NCI-H2227 treated with DMSO at 0.1 percent for 48 hours (cell line): ENCODE data around the gene ARSG.
"Not testable (repeated sequence)": the region's sequence is repeated elsewhere in the genome, so short reads cannot be mapped to it uniquely, and the experiment has no call there.

Experiments
- DNase-seq: peaks from one replicate; lab custom pipeline; 2025; lab: John Stamatoyannopoulos, UW

The ARSG gene

DNA sequence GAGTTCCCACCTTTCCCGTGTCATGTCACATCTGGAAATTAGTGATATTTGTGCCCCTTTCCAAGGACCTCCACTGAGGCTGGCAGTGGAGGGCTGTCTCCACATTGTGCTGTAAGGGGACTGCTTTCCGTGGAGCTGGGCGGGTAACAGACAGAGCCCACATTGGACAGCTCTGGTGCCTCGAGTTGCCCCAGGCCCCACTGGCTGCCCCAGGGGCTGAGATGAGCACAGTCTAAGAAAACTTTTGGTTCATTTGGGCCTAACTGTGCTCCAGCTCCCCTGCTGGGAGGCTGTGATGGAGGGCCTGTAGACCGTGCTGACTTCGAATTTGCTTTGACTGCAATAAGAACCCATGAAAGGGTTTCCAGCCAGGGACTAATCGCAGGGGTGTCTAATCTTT is 38.0 kb downstream of the ARSG start:
- no peak for DNase-seq

DNA sequence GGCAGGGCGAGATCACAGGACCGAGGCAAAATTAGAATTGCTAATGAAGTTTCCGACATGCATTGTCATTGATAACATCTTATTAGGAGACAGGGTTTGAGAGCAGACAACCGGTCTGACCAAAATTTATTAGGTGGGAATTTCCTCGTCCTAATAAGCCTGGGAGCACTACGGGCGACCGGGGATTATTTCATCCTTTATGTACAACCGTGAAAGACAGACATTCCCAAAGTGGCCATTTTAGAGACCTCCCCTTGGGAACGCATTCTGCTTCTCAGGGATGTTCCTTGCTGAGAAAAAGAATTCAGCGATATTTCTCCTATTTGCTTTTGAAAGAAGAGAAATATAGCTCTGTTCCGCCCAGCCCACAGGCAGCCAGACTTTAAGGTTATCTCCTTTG is 40.6 kb downstream of the ARSG start:
- DNase-seq, result not testable (repeated sequence)

DNA sequence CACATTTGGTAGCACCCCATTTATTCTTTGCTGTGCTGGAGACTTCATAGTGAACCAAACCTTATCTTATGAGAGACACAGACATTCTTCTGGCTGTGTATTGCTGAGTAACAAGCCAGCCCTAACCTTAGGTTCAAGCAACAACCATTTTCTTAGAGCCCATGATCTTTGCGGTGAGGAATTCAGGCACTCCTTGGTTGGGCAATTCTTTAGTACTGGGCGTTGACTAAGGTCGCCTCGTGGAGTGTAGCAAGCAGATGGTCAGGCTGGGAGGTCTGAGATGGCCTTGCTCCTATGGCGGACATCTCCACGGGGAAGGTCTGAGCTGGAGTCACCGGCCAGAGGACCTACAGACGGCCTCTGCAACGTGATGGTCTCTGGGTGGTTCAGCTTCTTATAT is 43.1 kb downstream of the ARSG start:
- DNase-seq, result no peak

DNA sequence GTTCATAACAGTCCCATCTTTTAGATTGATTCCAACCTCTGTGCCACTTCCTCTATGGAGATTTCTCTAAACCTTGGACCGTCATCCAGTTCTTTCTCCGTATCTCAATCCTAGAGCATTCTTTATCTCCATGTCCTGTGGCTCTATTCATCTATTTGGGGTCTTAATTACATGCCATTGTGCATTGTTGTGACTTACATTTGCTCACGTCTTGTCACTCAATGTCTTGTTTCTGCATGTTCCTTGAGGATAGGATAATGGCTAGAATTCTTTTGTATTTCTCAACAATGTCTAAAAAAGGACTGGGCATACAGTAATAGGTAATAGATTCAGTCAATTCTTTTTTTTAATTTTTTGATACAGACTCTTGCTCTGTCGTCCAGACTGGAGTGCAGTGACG is 50.2 kb downstream of the ARSG start:
- DNase-seq, result no peak

DNA sequence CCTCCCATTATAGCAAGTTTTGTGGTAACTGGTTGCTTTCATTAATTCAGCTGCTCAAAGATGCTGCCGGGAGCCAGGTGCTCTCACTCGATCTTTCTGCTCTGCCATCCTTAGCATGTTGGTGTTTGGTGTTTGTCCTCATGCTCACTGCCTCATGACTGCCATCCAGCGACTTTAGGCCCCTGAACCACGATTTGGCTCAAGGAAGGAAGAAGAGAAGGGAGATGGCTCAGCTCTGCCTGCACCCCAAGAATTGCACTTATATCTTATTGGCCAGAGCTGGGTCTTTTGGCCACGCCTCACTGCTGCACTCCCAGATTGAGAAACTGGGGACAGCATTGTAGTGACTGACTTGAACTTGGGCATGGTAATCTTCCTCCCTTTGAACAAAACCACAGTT is 52.7 kb downstream of the ARSG start:
- no peak for DNase-seq

DNA sequence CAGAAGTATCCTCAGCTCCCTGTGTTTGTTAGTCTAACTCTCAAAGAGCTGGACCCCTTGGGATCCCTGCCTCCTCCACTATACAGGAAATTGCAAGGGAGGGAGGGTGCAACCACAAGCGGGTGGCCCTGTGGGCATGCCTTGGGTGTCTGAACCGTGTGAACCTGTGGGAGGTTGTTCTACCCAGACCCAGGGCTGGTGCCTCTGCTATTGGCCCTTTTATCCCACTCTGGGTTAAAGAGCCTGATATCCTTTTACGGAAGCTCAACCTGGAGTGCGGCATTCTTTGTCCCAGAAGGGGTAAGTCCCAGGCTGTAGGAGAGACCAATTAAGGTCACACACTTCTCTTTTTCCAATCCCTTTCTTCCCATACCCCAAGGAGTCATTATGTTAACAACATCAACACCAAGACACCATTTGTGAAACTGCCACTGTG is 53.4 kb downstream of the ARSG start:
- DNase-seq, result no peak

DNA sequence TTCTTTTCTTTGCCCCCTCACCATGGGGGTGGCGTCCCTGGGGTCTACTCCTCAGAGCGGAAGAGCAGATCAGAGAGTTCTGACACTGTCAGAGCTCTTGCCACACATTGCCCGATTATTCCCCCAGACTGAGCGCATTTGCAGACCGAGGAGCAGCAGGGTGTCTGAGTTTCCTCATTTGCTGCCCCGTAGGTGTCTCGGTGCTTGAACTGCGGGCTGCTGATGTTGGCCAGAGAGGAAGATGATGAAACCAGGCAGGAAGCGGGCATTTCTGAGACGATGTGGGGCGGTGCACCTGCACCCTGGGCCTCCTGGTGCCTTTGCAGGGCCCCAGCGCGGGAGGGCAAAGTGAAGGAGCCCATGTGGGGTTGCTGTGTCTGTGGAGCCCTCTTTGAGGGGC is 55.2 kb downstream of the ARSG start:
- DNase-seq, result no peak

DNA sequence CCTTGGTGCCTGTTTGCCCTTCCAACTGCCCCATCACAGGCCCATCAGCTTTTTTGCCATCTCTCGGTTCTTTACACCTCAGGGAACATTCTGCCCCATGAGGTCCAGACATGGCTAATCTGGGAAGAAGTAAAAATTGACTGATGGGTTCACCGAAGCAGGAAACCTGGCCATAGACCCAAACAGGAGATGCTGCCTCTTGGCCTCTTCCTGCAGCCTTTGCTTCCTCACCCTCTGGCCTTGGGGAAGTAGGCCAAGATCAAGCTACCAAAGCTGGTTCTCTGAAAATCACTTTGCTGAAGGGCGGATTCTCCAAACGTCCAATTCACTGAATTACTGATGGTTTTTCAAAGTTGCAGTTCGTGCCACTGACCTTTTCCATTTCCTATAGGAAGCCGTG is 56.1 kb downstream of the ARSG start:
- no peak for DNase-seq

DNA sequence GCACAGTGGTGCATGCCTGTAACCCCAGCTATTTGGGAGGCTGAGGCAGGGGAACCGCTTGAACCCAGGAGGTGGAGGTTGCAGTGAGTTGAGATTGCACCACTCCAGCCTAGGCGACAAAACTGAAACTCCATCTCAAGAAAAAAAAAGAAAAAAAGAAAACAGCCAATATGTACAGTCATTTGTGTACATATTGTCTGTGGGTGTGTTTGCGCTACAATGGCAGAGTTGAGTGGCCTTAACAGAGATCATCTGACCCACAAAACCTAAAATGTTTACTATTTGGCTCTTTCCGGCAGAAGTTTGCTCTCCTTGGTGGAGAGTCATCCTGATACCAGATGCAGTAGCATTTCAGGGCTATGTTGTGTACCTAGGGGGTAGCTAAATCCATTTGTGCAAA is 57.9 kb downstream of the ARSG start:
- DNase-seq, result no peak

DNA sequence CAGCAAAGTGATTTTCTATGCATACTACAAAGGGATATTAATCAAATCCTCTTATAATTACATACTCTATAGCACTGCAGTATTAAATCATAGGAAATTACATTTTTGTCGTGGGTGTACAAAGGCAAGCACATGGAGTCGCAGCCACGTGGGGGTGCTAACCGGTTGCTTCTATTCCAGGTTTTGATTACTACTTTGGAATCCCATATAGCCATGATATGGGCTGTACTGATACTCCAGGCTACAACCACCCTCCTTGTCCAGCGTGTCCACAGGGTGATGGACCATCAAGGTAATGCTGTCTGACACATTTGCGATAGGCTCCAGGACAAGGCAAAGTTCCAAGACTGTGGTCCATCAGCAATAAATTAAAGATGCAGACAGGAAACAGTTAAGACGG is 60.1 kb downstream of the ARSG start:
- DNase-seq, result no peak

DNA sequence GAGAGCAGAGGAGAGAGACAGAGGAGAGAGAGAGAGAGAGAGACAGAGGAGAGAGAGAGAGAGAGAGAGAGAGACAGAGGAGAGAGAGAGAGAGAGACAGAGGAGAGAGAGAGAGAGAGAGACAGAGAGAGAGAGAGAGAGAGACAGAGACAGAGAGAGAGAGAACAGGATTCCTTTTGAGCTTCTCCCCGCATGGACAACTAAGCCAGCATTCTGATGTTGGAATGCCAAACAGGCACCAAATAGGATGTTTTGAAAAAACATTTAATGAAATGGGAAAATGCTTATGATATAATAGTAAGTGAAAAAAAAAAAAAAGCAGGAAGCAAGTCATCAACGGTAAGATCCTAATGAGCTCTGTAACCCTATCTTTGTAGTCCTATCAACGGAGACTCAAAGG is 60.7 kb downstream of the ARSG start:
- no peak for DNase-seq

DNA sequence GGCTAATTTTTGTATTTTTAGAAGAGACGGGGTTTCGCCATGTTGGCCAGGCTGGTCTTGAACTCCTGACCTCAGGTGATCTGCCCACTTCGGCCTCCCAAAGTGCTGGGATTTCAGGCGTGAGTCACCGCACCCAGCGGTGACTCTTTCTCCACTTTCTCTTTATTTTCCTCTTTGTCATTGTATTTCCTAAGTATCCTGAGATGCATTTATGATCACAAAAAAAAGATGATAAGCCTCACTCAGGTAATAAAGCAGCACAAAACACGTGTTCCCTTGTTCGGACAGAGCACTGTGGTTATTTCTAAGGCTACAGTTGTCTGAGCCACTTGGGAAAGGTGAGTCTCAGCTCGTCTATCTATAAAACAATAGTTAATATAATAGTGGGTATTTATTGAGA is 61.4 kb downstream of the ARSG start:
- DNase-seq, result not testable (repeated sequence)

DNA sequence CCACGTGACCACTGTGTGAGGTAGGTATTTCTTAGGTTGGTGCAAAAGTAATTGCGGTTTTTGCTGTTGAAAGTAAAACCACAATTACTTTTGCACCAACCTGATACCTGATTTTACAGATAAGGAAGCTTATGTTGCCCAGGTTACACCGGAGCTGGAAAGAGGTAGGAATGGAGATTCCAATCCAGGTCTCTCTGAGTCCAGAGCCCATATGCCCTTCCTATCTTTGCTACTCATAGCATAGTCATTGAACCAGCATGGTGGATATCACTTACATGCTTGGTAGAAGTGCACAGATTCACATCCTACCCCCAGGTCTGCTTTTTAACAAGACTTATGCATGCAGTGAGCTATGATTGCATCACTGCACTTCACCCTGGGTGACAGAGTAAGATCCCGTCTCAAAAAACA is 61.8 kb downstream of the ARSG start:
- no peak for DNase-seq

DNA sequence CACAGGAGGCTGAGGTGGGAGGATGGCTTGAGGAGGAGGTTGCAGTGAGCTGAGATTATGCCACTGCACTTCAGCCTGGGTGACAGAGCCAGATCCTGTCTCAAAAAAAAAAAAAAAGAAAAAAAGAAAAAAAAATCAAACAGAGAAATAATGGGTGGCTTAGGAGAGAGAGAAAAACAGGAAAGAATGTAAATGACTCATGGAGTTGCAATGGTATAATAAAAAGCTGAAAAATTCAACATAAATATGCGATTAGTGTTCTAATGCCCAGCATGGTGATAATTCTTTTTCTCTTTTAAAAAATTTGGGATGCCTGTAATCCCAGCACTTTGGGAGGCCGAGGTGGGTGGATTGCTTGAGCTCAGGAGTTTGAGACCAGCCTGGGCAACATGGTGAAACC is 63.0 kb downstream of the ARSG start:
- not testable (repeated sequence) for DNase-seq

DNA sequence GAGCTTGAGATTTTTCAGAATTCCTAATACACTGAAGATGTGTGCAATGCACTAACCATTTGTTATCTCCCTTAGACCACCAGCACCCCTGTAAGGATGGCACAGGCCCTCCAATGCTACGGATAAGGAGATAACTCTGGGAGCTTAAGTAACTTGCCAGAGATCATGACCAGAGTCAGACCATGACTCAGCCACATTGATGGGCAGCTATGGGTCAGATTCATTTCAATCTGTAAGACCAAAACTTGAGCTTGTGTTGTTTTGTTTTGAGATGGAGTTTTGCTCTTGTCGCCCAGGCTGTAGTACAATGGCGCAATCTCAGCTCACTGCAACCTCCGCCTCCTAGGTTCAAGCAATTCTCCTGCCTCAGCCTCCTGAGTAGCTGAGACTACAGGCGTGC is 63.8 kb downstream of the ARSG start:
- not testable (repeated sequence) for DNase-seq

DNA sequence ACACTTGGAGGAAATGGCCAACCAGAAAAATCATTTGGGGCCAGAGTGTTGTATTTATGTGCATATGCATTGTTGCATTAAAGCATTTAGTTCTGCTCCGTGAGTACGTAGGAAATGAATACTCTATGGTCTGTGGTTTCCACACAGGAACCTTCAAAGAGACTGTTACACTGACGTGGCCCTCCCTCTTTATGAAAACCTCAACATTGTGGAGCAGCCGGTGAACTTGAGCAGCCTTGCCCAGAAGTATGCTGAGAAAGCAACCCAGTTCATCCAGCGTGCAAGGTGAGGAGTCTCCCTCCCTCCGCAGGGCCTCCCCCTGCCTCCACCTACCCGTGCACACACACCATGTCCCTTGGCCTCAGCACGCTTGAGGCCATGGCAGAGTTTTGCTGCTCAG is 65.2 kb downstream of the ARSG start:
- no peak for DNase-seq

DNA sequence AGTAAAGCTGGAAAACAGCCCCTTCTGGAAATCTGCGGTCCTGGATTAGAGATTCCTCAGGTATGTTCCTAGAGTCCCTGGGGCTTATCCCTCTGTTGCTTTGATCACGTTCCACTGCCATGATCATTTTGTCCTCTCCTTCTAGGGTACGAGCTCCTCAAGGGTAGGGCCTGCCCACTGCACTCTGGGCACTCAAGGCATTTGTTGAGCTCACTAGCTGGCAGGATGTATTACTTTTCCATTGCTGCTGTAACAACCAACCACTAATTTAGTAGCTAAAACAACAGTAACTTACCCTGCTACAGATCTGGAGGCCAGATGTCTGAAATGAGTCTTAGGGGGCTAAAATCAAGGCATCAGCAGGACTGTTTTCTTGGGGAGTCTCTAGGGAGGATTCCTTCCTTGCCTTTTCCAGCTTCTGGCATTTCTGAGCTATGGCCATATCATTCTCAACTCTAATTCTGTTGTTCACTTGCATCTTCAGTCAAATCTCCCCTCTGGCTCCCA is 65.7 kb downstream of the ARSG start:
- no peak for DNase-seq

DNA sequence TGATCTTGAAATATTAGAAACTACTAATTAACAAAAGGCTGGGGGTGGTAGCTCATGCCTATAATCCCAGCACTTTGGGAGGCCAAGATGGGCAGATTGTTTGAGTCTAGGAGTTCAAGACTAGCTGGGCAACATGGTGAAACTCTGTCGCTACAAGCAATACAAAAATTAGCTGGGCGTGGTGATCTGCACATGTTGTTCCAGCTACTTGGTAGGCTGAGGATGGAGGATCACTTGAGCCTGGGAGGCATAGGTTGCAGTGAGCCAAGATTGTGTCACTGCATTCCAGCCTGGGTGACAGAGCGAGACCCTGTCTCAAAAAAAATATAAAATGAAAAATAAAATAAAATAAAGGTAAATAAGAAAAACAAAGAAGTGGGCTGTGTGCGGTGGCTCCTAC is 66.6 kb downstream of the ARSG start:
- no peak for DNase-seq

DNA sequence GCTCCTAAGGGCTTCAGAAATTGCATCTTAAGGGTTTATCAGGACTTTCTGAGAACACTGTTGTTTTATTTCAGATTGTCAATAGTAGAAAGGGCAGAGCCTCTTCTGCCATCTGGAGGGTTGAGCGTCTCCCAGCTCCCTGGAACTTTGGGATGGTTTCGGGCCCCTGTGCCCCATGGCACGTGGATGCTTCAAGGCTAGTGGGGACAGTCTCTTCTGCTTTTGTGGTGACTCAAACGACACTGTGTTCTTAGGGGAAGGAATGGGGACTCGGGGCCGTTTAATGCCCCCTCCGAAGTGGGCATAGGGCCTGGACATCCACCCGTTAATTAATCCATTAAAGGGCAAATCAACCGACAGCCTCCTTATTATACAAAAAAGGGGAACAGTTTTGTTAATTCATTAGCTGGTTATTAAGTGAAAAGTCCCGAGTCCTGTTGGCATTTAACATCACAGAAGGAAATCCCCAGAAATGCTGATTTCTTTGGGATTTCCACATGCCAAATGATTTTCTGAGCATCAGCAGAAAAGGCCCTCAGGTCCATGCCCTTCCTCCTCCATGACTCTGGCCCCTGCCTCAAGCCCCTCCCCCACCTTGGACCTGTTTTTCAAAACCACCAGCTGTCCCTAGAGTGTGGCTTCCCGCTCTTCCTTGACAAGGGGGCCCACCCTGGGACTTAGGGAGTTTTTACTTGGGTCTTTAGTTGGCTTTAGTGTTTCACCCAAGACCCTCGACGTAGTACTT is 68.7 kb downstream of the ARSG start:
- no peak for DNase-seq

DNA sequence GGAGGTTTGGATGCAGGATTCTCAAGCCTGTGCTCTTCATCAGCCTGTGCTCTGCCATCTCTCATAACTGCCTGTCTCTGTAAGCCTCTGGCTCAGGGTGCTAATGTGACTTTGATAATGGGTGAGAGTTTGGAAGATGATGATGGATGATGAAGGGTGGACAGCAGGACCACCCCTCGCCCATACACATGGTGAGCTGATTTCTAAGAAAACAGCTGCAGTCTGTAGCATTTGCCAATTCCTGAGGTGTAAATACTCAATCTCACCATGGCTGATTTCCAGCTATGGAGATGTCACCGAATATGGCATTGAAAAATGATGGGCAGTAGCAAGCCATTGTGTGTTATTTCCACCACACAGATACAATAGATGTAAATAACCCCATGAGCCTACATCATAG is 74.2 kb downstream of the ARSG start:
- no peak for DNase-seq

DNA sequence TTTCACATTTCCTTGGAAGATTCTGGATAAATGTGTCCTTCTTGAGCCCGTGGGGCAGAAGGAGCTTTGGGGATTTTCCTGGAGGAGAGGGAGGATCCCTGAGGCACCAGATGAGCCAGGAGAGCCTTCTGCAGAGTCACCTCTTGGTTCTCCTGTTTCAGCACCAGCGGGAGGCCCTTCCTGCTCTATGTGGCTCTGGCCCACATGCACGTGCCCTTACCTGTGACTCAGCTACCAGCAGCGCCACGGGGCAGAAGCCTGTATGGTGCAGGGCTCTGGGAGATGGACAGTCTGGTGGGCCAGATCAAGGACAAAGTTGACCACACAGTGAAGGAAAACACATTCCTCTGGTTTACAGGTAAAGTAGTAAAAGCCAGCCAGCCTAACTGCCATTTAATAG is 77.1 kb downstream of the ARSG start:
- no peak for DNase-seq

DNA sequence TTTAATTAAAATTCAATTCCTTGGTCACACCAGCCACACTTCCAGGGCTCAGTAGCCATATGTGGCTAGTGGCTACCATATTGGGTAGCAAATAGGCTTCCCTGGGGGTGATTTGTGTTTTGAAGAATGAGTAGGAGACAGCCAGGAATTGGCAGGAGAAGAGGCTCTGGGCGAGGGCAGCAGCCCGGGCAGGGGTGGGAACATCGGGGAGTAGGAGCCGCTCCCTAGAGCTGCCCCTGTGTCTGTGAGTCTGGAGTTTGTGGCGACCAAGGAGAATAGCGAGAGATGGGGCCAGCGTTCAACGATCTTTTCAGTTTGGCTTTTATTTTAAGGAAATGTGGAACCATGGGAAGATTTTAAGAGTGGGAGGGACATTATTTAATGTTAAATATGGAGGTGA is 84.3 kb downstream of the ARSG start:
- no peak for DNase-seq

DNA sequence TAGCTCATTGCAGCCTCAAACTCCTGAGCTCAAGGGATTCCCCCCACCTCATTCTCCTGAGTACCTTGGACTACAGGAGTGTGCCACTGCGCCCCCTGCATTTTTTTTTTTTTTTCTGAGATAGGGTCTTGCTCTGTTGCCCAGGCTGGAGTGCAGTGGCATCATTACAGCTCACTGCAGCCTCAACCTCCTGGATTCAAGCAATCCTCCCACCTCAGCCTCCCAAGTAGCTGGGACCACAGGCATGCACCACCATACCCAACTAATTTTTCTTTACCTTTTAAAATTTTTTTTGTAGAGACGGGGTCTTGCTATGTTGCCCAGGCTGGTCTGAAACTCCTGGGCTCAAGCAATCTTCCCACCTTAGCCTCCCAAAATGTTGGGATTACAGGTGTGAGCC is 84.9 kb downstream of the ARSG start:
- DNase-seq, result not testable (repeated sequence)

DNA sequence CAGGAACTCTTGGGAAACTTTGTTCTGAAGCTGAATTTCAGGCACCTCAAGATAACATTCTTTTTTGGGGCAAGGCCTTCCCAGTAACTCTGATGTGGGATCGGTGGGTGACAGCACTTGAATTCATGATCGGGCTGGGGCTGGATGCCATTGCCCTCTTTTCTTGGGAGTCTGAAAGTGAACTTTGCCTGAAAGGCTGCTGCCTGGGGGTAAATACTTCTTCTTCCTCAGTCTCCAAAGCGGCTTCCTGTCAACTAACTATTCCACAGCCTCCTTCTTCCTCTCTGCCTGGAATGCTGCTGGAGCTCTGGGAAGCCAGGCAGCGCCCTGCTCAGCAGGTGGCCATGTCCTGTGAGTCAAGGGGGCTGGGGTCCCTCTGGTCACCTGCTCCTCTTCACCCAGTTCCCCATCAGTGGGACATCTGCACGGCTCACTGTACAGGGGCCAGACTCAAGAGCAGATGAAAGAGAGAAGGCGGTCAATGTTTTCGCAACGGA is 86.5 kb downstream of the ARSG start:
- no peak for DNase-seq
